Activated T-cell treated with anti-CD3 and anti-CD28 coated beads for 4 hours (primary cell): ENCODE measurements around the gene ILK.

Experiments used
- DNase-seq: peaks from one replicate; pipeline ENCODE4 v3.0.0-alpha.2; 2020

The ILK gene

GRCh38 chr11:6638429-6638828 is 34.9 kb downstream of the ILK start:
- no peak for DNase-seq

GRCh38 chr11:6640036-6640984 is 36.7 kb downstream of the ILK start:
- DNase-seq = no peak

- DNase-seq = no peak
These were observed 37.6 kb downstream of the ILK start for GRCh38 chr11:6640985-6641701.

- no peak for DNase-seq
These were observed 39.4 kb downstream of the ILK start for GRCh38 chr11:6642957-6643356.

- DNase-seq = no peak
These were observed 42.5 kb downstream of the ILK start for GRCh38 chr11:6646071-6646470.

GRCh38 chr11:6646576-6646917 is 43.0 kb downstream of the ILK start:
- DNase-seq = no peak

GRCh38 chr11:6646918-6647679 is 43.5 kb downstream of the ILK start:
- DNase-seq = no peak

GRCh38 chr11:6647836-6648235 is 44.3 kb downstream of the ILK start:
- no peak for DNase-seq

- no peak for DNase-seq
These were observed 44.9 kb downstream of the ILK start for GRCh38 chr11:6648501-6648900.

GRCh38 chr11:6650104-6650503 is 46.5 kb downstream of the ILK start:
- no peak for DNase-seq

DNA sequence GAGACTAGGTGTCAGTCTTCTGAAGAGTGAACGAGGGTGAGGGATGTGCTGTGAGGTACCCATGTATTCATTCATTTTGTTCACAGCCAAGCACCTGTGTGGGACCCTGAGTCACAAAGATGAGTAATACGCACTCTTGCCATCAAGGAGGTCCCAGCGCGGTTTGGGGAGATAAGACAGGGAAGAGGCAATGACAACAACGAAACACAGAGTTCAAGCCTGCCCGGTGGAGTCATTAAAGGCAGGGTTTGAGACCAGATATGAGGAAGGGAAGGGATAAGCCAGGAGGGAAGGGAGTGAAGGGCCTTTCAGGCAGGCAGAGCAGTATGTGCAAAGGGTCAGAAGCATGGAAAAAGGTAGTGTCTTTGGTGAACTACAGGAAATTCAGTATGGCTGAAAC is 47.4 kb downstream of the ILK start:
- peak; percentile 19 for DNase-seq

- no peak for DNase-seq
These were observed 48.6 kb downstream of the ILK start for GRCh38 chr11:6652182-6652581.

DNA sequence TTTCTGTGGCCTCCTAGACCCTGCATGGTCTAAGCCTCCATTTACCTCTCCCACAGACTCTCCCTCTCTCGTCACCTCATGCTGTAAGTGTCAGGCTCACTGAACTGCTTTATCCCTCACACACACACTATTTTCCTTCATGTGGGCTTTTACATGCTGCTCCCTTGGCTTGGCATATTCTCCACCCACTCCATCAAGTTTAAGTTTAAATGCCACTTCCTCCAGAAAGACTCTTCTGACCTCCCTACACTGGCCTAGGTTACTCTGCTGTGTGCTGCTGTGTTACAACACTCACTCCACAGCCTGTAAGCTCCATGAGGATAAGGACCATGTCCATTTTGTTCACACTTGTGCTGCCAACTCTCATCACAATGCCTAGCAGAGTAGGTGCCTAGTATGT is 49.5 kb downstream of the ILK start:
- no peak for DNase-seq

DNA sequence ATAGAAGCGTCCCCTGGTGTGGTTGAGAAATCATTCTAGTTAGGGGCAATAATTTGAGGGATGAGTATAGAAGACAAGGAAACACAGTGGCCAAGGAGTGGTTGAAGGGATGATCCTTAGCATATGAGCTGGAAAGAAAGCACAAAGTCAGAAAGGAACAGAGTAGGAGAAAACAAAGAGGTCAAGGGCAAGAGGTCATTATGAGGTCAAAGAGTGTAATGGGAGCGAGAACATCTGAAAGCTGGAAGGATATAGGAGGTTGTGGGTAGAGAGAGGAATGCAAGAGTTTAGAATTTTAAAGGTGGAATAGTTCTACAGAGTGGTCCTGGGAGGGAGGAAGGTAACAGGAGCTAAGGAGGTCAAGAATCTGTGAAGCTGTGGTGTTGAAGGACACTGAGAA is 50.1 kb downstream of the ILK start:
- no peak for DNase-seq

GRCh38 chr11:6654281-6655019 is 50.9 kb downstream of the ILK start:
- DNase-seq = peak; percentile 15

DNA sequence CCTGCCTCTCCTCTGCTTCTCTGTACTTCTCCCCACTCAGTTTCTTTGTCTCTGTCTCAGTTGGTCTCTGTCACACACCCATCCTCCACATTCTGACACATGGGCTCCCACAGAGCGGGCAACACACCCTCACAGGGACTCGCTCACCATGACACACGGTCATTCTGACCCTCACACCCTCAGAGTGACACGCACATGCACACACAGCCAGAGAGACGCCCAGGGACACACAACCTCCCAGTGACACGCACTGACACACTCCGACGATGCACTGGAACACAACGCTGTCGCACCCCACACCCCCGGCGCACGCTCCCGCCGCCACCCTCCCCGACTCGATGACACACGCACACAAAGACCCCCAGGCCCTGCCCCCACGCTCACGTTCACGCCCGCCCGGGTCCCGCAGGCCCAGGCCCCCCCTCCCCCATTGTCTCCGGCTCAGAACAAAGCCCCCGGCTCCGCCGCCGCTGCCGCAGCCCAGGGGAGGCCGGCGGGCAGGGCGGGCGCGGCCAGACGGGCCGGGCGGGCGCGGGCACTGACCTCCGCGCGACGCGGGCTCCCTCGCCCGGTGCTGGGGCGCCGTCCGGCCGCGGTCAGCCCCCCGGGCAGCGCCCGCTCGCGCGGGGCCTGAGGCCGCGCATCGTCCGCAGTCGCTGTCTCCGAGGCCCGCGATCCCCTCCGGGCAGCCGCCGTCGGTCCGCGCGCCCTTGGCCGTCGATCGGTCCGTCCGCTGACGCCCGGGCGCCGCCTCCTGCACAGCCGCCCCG is 51.6 kb downstream of the ILK start:
- DNase-seq = peak; percentile 24

DNA sequence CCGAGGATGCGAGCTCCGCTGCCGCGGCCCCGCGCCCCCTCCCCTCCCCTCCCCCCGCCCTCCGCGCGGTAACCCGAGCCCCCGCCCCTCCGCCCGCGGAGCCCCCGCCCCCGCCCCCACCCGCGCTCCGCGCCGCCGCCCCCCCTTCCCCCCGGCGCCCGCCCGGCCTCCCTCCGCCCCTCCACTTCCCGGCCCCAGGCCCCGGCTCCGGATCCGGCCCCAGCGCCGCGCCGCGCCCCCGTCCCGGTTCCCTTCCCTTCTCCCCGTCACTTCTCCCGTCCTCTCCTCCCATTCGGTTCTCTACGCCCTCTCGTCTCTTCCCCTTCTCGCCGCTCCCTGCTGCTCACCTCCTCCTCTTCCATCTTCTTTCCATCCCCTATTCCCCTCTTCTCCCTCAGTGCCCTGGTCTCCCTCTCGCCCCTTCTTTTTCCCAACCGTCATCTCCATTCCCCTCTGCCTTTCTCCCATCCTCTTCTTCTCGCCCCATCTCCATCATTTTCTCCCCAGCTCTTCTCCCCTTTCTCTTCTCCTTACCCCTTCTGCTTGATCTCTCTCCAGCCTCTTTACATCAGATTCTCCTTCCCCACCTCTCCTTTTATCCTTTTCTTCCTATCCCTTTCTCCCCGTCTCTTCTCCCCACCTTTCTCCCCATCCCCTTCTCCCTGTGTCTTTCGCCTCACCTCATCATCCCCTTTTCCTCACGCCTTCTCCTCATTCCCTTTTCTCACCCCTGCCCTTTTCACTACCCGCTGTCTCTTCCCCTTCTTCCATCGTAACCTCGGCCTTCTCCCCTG is 52.4 kb downstream of the ILK start, which contains the start of gene DCHS1:
DCHS1 (minus strand) TSS at position 20 of the 794 bp plus-strand sequence. CDS start 14,196 bp downstream, outside the sequence.
- DNase-seq = no peak

DNA sequence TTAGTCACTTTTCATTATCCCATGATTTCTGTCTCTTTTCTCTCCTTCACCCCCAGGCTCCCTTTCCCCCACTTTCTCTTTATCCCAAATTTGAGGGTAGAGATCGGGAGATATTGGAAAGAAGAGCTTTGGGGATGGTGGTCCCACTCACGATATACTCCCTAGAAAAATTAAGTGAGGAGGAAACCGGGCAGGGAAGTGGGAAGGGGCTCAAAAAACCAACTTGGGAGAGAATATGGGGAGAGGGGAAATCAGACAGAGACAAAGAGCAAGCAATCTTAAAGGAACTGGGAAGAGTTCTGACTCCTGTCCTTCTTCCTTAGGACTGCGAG is 53.0 kb downstream of the ILK start:
- no peak for DNase-seq

GRCh38 chr11:6656936-6657335 is 53.4 kb downstream of the ILK start:
- DNase-seq = no peak

- DNase-seq = no peak
These were observed 53.8 kb downstream of the ILK start for GRCh38 chr11:6657346-6657745.

DNA sequence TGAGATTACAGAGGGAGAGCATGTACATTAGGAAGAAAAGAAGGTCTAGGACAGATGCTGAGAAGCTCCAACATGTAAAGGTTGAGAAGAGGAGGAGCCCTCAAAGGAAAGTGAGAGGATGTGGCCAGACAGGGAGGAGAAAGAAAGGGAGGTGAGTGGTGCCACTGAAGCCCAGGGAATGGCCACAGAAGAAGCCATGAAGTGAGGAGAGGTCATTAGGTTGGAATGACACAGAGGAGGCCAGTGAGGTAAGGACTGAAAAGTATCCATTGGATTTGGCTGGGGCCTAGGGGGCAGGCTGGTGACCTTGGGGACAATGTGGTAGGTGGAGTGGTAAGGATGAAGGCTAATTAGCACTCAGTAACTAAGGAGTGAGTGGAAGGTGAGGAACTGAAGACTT is 55.1 kb downstream of the ILK start:
- no peak for DNase-seq
